ENCODE measurements around the gene DNMBP.
"Not testable (repeated sequence)": the region's sequence is repeated elsewhere in the genome, so short reads cannot be mapped to it uniquely, and the experiment has no call there.

DNMBP gene

DNA sequence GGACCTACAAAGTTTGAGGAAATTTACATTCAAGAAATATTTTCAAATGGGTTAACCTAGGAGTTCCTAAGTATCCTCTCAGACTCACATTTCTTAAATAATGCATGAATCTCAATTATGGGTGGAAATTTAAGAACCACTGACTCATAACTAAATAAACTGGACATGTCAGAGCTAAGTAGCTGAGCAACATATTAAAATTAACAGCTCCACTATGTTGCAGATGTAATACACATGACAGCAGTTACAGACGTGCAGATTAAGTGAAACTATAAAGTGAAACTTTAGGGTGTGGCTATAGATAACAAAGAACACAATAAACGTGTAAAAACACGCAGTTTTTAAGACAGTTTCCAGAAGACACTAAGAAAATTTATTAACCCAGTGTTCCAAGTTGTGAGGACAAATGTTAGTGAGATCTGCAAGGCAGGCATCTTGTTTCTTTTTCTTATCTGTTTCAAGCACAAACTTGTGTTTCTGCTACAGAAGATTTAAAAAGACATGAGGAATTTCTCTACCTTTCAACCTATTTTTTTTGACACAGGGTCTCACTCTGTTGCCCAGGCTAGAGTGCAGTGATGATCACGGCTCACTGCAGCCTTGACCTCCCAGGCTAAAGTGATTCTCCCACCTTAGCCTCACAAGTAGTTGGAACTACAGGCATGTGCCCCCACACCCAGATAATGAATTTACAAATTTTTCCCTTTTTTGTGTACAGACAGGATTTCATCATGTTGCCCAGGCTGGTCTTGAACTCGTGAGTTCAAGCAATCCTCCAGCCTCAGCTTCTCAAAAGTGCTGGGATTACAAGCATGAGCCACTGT is 25.3 kb downstream of the DNMBP start:
- peak; percentile 57 for DNase-seq

DNA sequence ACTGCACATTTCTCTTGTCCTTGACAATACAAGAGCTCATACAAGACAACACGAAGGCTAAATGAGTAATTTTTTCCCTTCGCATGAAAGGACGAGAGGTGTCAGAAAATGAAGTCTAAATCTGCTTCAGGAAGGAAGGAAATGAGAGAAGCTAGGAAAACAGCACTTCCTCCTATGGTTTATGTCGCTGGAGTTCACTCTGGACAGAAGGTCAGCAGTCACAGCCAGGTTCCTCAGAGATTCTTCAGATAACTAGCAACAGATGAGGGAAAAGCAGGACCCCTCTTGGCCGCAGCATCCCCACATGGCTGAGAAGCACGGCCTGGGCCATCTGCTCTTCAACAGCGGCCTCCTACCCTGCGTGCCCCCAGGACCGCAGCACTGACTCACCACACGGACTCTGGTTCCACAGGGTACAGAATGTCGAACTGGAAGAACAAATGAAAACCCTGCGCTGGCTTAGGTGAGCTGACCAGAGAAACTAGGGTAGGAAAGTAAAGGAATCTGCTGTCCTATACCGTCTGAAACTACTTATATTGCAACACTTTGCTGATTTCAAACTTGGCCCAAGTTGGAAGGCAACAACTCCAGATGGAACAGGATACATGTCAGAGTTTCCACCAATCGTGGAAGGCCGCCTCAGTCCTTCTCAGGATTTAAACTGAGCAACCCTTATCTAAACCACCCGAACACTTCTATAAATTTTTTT is 26.3 kb downstream of the DNMBP start:
- peak; percentile 79 for DNase-seq

DNA sequence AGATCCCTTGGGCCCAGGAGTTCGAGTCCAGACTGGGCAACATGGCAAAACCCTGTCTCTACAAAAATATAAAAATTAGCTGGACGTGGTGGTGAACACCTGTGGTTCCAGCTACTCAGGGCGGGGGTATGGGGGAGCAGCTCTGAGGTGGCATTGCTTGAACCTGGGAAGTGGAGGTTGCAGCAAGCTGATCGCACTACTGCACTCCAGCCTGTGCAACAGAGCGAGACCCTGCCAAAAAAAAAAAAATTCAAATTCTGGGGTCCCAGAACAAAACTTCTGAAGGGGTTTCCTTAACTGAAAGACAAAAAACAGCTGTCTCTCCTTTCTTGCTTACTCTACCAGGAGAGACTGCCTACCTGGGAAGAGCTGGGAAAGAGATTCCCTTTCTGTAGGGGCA is 27.0 kb downstream of the DNMBP start:
- DNase-seq = no peak

DNA sequence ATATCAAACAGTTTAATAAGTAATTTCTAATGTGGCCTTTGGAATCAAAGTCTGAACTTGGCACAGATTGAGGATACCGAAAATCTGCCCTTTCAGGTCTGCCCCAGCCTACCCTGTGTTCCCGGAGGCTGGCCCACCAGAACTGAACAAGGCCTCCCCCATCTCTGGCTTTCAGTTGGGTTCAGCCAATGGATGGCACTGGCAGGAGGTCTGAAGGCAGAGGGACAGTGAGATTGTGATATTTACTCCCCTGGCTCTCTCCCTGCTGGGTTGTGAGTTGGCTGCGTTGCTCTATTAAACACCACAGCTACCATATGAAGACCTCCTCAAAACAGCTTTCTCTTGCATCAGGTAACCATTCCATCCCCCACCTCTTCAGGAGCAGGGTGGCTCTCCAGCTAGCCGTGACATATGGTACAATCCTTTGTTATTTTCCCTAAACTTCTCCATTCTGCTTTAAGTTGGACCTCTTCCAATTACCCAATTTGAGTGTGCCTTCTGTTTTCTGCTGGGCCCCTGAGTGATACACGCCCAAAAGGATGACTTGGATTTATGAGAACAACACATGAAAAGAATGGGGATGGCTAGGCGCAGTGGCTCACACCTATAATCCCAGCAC is 28.1 kb downstream of the DNMBP start:
- no peak for DNase-seq

DNA sequence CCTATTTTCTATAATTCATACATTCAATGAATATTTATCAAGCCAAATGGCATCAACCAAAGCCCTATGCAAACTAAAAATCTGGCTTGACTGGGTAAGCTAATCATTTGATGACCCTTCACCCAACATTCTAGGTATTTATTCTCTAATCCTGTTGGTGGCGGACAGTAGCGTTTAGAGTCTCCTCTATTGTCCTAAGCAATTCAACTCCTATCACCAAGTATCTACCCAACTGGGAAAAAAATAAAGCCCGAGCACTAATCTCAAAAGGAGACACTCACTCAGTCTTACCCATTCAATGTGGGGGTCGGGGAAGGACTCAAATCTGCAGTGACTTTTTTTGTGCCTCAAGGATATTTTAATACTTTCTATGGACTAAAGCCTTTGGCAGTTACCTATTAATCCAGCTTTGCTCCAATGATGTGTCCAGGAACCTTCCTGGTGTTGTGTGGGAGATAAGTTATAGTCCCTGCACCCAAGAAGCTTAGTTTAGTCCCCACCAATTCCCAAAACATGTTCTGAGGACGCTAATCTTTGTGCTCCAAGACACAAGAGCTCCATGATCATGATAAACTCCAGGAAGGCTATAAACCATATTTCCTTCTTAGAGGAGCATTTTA is 30.6 kb downstream of the DNMBP start:
- no peak for DNase-seq

- DNase-seq = no peak
These were observed 31.8 kb downstream of the DNMBP start for GRCh38 chr10:99977916-99978315.

DNA sequence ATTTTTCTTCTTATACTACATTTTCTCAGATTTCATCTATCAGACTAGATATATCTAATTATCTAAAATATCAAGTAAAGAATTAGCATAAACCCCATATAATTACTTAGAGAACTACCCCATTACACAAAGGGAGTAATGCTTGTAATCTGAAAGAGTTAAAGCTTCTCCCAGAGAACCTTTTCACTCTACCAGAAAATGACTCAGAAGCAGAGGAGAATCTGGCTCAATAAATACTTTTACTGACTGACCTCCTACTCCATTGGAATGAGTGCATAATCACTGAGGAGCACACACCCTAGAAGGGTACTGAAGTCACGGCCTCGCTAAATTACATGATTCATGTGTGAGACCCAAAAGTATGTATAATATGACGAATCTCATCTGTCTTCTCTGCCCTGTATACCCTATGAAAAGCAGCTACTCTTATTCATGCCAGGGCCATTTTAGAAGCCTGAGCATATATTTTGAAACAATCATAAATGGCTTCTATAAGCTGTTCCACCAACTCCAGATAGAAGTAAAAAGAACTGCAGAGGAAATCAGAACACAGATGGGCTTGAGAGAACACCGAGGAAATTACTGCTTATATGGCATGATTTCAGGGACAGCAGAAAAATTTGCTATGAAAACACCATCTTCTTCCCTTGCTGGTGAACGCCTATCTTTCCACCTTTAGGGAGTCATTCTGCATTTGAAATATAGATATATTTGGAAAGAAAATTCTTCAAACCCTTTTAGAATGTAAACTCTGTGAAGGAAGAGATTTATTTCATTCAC is 32.7 kb downstream of the DNMBP start:
- DNase-seq = peak; percentile 96

GRCh38 chr10:99975942-99976809 is 33.6 kb downstream of the DNMBP start:
- peak; percentile 65 for DNase-seq

- no peak for DNase-seq
These were observed 34.5 kb downstream of the DNMBP start for GRCh38 chr10:99975106-99975829.

DNA sequence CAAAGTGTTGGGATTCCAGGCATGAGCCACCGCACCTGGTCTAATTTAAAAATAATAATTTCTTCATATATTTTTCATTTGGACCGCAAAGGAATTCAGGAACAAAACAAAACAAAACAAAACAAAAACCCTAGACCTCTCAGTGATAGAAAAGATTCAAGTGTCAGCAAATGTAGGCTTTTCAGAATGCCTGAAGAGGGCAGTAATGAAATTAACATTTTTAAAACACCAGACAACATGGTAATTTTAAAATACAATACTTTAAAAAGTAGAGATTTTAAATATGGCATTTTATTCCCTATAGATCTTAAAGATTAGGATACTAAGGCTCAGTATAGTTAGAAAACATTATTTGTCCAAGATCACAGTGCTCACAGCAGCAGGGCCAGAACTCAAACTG is 36.6 kb downstream of the DNMBP start:
- no peak for DNase-seq

DNA sequence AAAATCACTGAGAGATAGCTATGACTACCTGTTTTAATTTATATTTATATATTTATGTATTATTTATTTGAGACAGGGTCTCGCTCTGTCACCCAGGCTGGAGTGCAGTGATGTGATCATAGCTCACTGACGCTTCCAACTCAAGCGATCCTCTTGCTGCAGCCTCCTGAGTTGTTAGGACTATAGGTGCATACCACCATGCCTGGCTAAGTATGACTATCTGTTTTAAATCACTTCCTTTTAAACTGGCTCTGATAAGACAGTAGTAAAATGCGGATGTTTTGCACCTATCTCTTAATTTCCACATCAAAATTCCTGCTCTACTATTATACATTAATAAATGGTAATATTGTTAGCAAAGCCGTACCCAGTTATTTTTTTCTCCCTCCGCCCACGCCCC is 41.8 kb downstream of the DNMBP start:
- DNase-seq = no peak

DNA sequence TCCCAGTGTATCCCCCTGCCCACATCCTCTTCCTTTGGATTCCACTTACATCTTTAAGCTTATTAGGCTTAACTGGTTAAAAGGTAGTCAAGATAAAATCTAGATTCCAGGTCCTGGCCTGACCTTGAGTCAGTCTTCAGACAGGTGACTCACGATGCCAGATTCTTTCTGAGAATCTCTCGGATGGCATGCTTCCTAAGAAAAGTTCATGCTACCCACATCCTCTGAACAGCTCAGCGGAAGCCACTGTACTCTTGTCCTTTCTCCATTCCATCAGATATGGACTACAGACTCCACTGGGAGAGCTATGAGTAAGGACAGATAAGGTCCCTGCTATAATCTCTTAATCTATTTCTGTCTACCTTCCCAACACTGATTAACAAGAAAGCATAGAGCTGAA is 43.4 kb downstream of the DNMBP start:
- DNase-seq = peak; percentile 83

DNA sequence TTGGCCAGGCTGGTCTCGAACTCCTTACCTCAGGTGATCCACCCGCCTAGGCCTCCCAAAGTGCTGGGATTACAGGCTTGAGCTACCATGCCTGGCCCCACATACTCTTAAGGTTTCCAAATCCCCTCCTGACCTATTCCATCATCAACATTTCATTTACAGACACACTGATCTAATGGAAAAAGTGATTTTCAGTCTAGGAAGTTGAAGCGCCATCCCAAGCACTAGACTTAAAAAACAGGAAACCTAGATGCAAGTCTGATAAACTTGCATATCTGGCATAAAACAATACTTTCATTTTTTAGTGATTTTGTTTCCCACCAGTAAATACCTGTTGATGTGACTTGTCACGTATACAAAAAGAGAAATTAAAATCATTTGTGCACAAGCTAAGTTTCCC is 44.0 kb downstream of the DNMBP start:
- DNase-seq = no peak

DNA sequence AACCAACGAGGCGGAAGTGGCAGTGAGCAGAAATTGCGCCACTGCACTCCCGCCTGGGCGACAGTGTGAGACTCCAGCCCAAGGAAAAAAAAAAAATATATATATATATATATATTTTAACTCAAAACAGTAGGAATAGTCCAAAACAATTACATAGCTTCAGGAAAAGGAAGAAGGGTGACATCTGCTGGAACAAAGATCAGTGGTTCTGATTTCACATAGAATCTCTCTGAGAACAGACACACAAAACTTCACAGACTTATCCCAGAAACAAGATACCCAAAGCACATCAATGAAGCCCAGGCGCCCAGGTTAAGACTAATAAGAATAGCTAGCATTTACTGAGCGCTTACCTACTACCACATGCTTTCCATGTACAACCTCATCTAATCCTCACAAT is 45.0 kb downstream of the DNMBP start:
- DNase-seq = no peak

DNA sequence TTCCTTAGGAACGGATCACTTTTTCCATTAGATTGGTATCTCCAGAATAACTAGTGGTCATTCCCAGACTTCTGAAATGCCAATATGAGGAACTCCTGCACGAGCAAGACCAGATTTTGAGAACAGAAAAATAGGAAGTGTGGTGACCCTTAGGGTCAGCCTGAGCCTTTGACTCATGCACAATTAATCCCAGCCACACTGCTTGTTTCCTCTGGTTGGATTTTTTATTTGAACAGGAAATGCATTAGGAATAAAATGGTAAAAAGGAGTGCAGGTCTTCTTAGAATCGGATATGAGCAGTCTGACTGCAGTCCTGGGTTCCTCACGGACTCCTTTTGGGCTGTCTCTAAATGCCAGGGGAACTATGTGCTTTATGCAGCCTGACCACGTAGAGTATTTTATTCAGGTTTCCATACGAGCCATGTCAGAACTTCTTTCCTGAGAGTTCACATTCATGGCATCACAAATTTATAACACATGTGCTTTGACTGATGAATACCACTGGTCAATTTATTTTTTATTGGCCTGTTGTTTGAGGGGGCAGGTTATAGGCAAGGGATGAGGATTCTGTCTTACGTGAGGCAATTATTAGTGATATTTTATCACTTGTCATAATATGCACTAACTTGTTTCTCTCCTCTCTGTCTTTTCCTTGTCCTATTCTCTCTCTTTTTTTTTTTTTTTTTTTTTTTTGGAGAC is 46.1 kb downstream of the DNMBP start:
- not testable (repeated sequence) for DNase-seq

DNA sequence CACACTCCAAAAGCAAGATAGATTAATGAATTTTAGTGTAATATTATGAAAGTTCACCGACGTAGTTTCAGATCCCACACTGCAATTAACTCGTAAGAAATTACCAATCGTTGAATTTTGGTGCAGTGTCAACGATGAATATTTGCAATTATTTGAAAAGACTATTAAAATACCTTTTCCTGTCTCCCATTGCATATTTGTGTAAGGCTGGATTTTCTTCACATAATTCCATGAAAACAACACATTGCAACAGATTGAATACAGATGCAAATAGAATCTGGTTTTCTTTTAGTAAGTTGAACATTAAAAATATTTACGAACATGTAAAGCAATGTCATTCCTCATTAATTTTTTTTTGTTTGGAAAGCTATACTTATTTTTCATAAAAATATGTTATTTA is 50.9 kb downstream of the DNMBP start:
- no peak for DNase-seq

GRCh38 chr10:99958302-99958701 is 51.4 kb downstream of the DNMBP start:
- DNase-seq = no peak

GRCh38 chr10:99953510-99953909 is 56.2 kb downstream of the DNMBP start:
- DNase-seq = not testable (repeated sequence)

- no peak for DNase-seq
These were observed 56.9 kb downstream of the DNMBP start for GRCh38 chr10:99952799-99953198.

DNA sequence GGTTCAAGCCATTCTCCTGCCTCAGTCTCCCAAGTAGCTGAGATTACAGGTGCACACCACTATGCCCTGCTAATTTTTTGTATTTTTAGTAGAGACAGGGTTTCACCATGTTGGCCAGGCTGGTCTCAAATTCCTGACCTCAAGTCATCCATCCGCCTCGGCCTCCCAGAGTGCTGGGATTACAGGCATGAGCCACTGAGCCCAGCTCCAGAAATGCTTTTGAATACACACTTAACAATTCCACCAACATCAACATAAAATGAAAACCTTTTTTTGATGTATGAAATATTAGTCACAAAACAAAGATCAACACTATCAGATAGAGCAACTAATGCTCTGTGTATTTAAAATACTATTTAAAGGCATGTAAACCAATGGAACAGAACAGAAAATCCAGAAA is 63.7 kb downstream of the DNMBP start:
- DNase-seq = not testable (repeated sequence)
